Forelimb muscle (tissue), 1 donor: Measurements from ENCODE around the gene SLC25A1. TPM values are rescaled to one million over a fixed set of nuclear protein-coding genes. Genes with fewer than 3 reads are reported as not detected.

Experiments used
- DNase-seq: peaks from one replicate; pipeline ENCODE4 v3.0.0-alpha.2; 2013; ENCODE audit warnings: low read depth
- polyA plus RNA-seq: library from polyadenylated mRNA; unstranded; fragments of 120-200 nt; gene quantifications from one replicate; pipeline ENCODE4 v1.2.1, GENCODE V29; 2013; ENCODE audit not compliant: insufficient read length

The SLC25A1 gene
- polyA plus RNA-seq, 1 donor, result 17.6 TPM

DNA sequence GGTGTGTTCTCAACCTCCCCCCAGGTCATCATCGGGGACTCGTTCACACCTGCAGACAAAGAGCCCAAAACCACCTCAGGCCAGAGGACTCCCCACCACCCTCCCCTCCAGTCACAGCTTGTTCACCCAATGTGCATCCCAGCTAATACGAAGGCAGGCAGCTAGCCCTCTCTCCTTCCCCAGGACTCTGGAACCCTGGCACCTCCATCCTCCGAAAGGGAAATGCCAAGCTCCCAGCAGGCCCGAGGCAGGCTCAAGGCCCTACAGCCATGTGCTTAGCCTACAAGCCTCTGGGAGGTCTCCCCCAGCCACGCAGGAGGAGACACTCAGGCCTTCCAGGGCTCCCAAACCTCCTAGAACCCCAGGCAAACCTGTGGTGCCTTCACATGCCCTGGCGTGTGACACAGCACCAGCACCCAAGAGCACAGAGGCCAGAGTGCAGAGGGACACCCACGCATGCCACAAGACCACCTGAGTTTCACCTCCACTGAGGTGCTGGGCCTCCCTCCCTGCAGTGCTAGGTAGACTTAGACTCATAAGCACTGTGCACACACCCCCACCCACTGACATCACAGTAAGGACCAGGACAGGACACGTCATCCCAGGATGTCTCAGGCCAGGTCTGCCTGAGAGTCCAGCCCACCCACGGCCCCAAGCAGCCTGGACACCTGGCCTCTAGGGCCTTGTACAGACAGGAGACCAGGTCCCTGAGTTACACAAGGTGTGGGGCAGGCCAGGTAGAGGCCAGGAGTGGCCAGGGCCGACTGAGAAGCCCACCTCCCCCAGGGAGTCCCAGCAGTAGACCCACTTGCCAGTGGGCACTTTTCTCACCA is 40.9 kb downstream of the SLC25A1 start:
- no peak for DNase-seq

- DNase-seq, result no peak
Measured at GRCh38 chr22:19136915-19137314, 41.6 kb downstream of the SLC25A1 start.

DNA sequence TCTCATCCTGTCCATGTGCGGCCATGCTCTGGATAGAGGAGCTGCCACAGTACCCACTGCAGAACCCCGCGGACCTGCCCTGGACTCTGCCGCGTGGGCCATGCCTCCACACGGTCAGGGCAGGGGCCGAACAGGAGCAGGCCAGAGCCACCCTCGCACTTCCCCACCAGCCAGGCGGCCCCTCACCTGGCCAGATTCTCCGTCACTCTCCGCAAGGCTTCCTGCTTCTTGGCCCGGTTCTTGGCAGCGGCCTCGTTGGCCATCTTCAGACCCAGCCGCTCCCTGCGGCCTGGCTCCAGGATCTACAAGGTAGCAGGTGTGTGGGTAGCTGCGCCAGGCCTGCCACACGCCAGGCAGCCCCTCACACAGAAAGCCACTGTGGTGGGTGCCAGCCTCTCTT is 43.7 kb downstream of the SLC25A1 start:
- DNase-seq, result no peak

DNA sequence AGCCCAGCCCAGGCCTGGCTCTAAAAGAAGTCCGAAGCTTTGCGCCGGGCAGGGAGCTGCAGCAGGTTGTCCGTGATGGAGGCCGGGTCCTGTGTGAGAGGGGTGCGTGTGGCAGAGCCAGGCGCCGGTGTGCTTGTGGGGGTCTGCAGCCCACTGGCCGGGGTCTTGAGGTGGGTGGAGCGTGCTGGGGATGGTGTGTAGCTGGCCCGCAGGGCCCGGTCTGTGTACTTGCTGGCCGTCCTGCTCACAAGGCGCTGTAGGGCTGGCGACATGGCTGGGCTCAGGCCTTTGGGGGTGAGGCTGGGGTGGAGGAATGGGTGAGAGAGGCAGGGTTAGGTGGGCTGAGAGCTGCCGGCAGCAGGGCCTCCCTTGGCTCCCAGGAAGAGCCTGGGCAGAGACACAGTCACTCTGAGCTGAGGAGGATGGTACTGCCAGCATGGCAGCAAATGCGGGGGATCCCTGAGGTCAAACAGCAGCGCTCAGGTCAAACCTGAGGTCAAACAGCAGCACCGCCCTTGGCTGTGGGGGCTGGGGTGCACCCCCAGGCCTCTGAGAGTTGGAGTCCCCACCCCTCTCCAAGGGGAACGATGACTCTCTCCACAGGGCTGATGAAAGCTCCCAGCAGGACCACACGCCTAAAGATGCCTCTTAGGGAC is 44.2 kb downstream of the SLC25A1 start:
- DNase-seq, result no peak

- DNase-seq, result no peak
Measured at GRCh38 chr22:19133561-19133960, 45.0 kb downstream of the SLC25A1 start.

GRCh38 chr22:19132693-19133400 is 45.7 kb downstream of the SLC25A1 start:
- no peak for DNase-seq

- no peak for DNase-seq
Measured at GRCh38 chr22:19132153-19132552, 46.4 kb downstream of the SLC25A1 start.

DNA sequence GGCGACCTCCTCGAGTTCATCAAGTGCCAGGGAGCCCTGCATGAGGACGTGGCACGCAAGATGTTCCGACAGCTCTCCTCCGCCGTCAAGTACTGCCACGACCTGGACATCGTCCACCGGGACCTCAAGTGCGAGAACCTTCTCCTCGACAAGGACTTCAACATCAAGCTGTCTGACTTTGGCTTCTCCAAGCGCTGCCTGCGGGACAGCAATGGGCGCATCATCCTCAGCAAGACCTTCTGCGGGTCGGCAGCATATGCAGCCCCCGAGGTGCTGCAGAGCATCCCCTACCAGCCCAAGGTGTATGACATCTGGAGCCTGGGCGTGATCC is 46.9 kb downstream of the SLC25A1 start:
- no peak for DNase-seq

DNA sequence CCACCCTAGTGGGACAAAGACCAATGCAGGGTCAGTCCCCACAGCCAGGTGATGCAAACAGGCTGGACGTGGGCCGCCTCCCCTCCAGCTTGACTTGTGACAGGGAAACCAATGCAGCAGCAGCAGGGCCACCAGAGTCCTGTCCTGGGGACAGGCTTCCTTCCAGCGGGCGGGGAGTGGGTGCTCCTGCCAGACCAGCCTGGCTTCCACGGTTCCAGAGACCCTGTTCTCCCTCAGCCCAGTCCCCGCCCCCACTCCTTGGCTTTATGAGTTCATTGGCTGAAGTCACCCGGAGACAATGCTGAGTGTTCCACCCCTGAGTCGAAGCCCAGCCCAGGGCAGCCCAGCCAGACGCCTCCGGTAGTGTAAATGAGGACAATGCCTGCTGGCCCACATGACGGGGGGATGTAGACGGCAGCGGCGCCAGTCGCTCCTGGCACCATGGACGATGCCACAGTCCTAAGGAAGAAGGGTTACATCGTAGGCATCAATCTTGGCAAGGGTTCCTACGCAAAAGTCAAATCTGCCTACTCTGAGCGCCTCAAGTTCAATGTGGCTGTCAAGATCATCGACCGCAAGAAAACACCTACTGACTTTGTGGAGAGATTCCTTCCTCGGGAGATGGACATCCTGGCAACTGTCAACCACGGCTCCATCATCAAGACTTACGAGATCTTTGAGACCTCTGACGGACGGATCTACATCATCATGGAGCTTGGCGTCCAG is 47.4 kb downstream of the SLC25A1 start, which contains the start of gene TSSK2:
Gene TSSK2 (plus strand): TSS at position 350 of the 726 bp plus-strand sequence. CDS start 92 bp downstream, at position 442.
- no peak for DNase-seq

- DNase-seq, result no peak
Measured at GRCh38 chr22:19129871-19130270, 48.7 kb downstream of the SLC25A1 start.

GRCh38 chr22:19128946-19129727 is 49.4 kb downstream of the SLC25A1 start:
- DNase-seq, result no peak

DNA sequence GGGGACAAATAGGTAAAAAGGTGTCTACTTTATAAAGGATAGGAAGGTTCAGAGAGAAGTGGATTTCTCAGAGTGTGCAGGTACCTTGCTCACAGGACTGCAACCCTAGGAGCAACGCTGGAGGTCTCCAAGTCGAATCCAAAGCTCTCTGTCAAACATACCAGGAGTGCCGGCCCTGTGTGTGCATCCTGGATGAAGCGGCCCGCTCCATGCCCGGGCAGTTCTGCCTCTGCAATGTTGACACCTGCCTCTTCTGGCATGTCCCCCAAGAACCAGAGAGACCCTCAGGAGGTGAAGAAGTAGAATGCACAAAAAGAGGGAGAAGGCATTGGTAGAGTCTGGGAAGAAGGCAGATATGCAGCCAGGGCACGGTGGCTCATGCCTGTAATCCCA is 50.5 kb downstream of the SLC25A1 start:
- DNase-seq, result no peak

- DNase-seq, result no peak
Measured at GRCh38 chr22:19127329-19128008, 51.1 kb downstream of the SLC25A1 start.

DNA sequence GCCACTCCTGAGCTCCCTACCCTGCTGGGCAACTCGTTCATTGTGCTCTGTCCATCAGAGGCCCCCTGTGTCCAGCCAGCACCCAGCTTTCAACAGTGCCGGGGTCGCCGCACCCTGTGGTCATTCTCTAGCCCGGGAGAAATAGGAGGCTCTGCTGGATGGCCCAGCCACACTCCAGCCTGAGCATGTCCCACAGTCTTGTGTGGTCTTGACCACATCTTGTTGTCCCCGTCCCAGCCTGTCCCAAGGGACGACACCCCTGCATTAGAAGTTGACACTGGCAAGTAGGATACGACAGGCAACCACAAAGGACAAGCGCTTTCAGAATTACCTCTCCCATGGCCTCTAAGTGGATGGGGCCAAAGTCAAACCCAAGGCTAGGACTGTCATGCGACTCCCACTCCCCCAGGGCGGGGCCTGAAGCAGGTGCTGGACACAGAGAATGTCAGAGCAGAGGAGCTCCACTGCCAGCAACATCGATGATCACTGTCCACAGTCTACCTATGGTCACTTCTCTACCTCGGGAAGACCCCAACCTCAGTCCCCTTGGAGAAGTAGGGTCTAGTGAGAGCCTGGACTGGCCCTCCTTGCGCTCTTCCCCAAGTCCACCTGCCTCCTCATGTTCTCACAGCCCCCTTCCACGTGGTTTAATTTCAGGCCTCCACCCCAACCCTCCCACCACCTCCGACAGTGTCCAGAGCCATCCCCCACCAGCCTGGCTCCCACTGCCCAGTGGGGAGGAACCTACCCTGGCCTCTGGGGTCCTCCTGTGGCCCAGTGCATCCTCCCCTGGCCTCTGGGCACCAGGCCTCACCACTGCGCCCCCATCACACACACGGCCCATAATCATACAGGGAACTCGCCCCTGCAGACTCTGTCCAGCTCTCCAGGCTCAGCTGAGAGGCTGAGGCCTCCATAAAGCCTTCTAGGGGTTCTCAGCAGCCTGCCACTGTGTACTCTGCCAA is 51.9 kb downstream of the SLC25A1 start:
- no peak for DNase-seq

Other genes starting within 250 kb of the SLC25A1 start
- gene PRODH, start 242.4 kb downstream of the SLC25A1 start, polyA plus RNA-seq, result 12.3 TPM
- gene DGCR2, start 56.3 kb downstream of the SLC25A1 start, polyA plus RNA-seq, result 44.3 TPM
- not detected for gene TSSK2, start 47.4 kb downstream of the SLC25A1 start, polyA plus RNA-seq
- 12.2 TPM for gene ESS2, start 34.1 kb downstream of the SLC25A1 start, polyA plus RNA-seq
- gene GSC2, start 28.4 kb downstream of the SLC25A1 start, polyA plus RNA-seq, result not detected
- gene CLTCL1, start 113.0 kb upstream of the SLC25A1 start, polyA plus RNA-seq, result 29.9 TPM